H9 (cell line): ENCODE results near the gene ZNF75A. TPM values are rescaled to one million over a fixed set of nuclear protein-coding genes. Genes with fewer than 3 reads are reported as not detected.

Source experiments
- DNase-seq: peaks from one replicate; pipeline ENCODE4 v3.0.0-alpha.2; 2017
- H2AFZ ChIP-seq: one replicate; pipeline ENCODE4 v1.6.1; 2013; ENCODE audit warnings: mild to moderate bottlenecking, low read length, control low read depth, moderate library complexity
- H2AK5ac ChIP-seq: 2 replicates; pipeline ENCODE4 v1.6.1; 2013; ENCODE audit warnings: low read length, control low read depth, mixed read lengths; ENCODE audit not compliant: insufficient read length
- H2BK120ac ChIP-seq: one replicate; pipeline ENCODE4 v1.6.1; 2013; ENCODE audit warnings: low read depth, mild to moderate bottlenecking, low read length, control low read depth, inconsistent platforms; ENCODE audit not compliant: poor library complexity, severe bottlenecking
- H2BK12ac ChIP-seq: 2 replicates; pipeline ENCODE4 v1.6.1; 2013; ENCODE audit warnings: low read length, control low read depth, mixed read lengths, low read depth; ENCODE audit not compliant: insufficient read length
- H2BK15ac ChIP-seq: 2 replicates; pipeline ENCODE4 v1.6.1; 2013; ENCODE audit warnings: low read depth, low read length, control low read depth
- H2BK20ac ChIP-seq: one replicate; pipeline ENCODE4 v1.6.1; 2013; ENCODE audit warnings: low read depth, mild to moderate bottlenecking, low read length, control low read depth, inconsistent platforms; ENCODE audit not compliant: poor library complexity, severe bottlenecking
- H2BK5ac ChIP-seq: 2 replicates; pipeline ENCODE4 v1.6.1; 2013; ENCODE audit warnings: low read length, control low read depth, mixed read lengths; ENCODE audit not compliant: insufficient read length
- H3K14ac ChIP-seq: 2 replicates; pipeline ENCODE4 v1.6.1; 2013; ENCODE audit warnings: low read length, control low read depth; ENCODE audit not compliant: insufficient read depth
- H3K18ac ChIP-seq: 2 replicates; pipeline ENCODE4 v1.6.1; 2013; ENCODE audit warnings: low read depth, mild to moderate bottlenecking, mixed read lengths, low read length, control low read depth; ENCODE audit not compliant: insufficient read length
- H3K23ac ChIP-seq: 2 replicates; pipeline ENCODE4 v1.6.1; 2013; ENCODE audit warnings: low read length, control low read depth, mixed read lengths, low read depth; ENCODE audit not compliant: insufficient read length
- H3K23me2 ChIP-seq: 2 replicates; pipeline ENCODE4 v1.6.1; 2013; ENCODE audit warnings: low read depth, mild to moderate bottlenecking, mixed read lengths, low read length, control low read depth; ENCODE audit not compliant: insufficient read length, poor library complexity, severe bottlenecking
- H3K27ac ChIP-seq: 2 replicates; pipeline ENCODE4 v1.5.1; 2013; ENCODE audit warnings: low read length, control low read depth, mixed read lengths, low read depth; ENCODE audit not compliant: insufficient read length
- H3K27me3 ChIP-seq: 2 replicates; pipeline ENCODE4 v1.6.1; 2013; ENCODE audit warnings: low read length, control low read depth, inconsistent platforms; ENCODE audit not compliant: insufficient read depth
- H3K4ac ChIP-seq: 2 replicates; pipeline ENCODE4 v1.6.1; 2013; ENCODE audit warnings: low read depth, mild to moderate bottlenecking, control low read depth, inconsistent platforms, low read length, moderate library complexity
- H3K4me1 ChIP-seq: 2 replicates; pipeline ENCODE4 v1.6.1; 2013; ENCODE audit warnings: low read length, control low read depth, inconsistent platforms; ENCODE audit not compliant: insufficient read depth
- H3K4me2 ChIP-seq: 2 replicates; pipeline ENCODE4 v1.6.1; 2013; ENCODE audit warnings: low read length, control low read depth, mixed read lengths; ENCODE audit not compliant: insufficient read length, insufficient read depth
- H3K56ac ChIP-seq: 2 replicates; pipeline ENCODE4 v1.6.1; 2013; ENCODE audit warnings: low read depth, mild to moderate bottlenecking, mixed read lengths, low read length, control low read depth; ENCODE audit not compliant: insufficient read length
- H3K79me1 ChIP-seq: 2 replicates; pipeline ENCODE4 v1.6.1; 2013; ENCODE audit warnings: low read depth, mild to moderate bottlenecking, moderate library complexity, low read length, control low read depth, inconsistent platforms; ENCODE audit not compliant: insufficient read depth, poor library complexity, severe bottlenecking
- H3K79me2 ChIP-seq: 2 replicates; pipeline ENCODE4 v1.6.1; 2013; ENCODE audit warnings: low read length, control low read depth, inconsistent platforms; ENCODE audit not compliant: insufficient read depth
- H3K9ac ChIP-seq: 2 replicates; pipeline ENCODE4 v1.6.1; 2013; ENCODE audit warnings: low read length, control low read depth, mixed read lengths; ENCODE audit not compliant: insufficient read length; ENCODE audit errors: extremely low read depth
- H3K9me3 ChIP-seq: one replicate; pipeline ENCODE4 v1.6.1; 2013; ENCODE audit warnings: low read depth, low read length, inconsistent platforms; ENCODE audit not compliant: control insufficient read depth
- H3T11ph ChIP-seq: one replicate; pipeline ENCODE4 v1.6.1; 2013; ENCODE audit warnings: mild to moderate bottlenecking, low read length, control low read depth, inconsistent platforms
- H4K20me1 ChIP-seq: one replicate; pipeline ENCODE4 v1.6.1; 2013; ENCODE audit not compliant: control insufficient read depth, insufficient read length, insufficient read depth
- H4K5ac ChIP-seq: 2 replicates; pipeline ENCODE4 v1.6.1; 2013; ENCODE audit warnings: low read depth, mild to moderate bottlenecking, mixed read lengths, low read length, control low read depth; ENCODE audit not compliant: insufficient read length
- H4K8ac ChIP-seq: replicated peaks from 2 replicates; pipeline ENCODE4 v1.6.1; 2013; ENCODE audit warnings: low read length, control low read depth, mixed read lengths, low read depth; ENCODE audit not compliant: insufficient read length
- H4K91ac ChIP-seq: 2 replicates; pipeline ENCODE4 v1.6.1; 2013; ENCODE audit warnings: low read depth, mild to moderate bottlenecking, moderate library complexity, mixed read lengths, low read length, control low read depth; ENCODE audit not compliant: insufficient read length
- H3K27ac Mint-ChIP-seq, 3 experiments: 2 replicates in 2 of 3; 3 replicates in 1 of 3; pipeline ENCODE4 v1.8.0; 2020 to 2021; ENCODE audit warnings: mixed read lengths in 3 of 3, mild to moderate bottlenecking in 1 of 3, moderate library complexity in 1 of 3
- H3K27me3 Mint-ChIP-seq: 2 replicates; pipeline ENCODE4 v1.8.0; 2021; ENCODE audit warnings: low read depth, mild to moderate bottlenecking, moderate library complexity, mixed read lengths
- H3K36me3 Mint-ChIP-seq, 3 experiments: 2 replicates in 2 of 3; 3 replicates in 1 of 3; pipeline ENCODE4 v1.8.0; 2020 to 2021; ENCODE audit warnings: low read depth in 3 of 3, mixed read lengths in 3 of 3; ENCODE audit not compliant: insufficient read depth in 1 of 3
- H3K4me1 Mint-ChIP-seq, 2 experiments: 2 replicates each; pipeline ENCODE4 v1.8.0; 2020; ENCODE audit warnings: mixed read lengths in 2 of 2
- H3K4me3 Mint-ChIP-seq, 2 experiments: 2 replicates in 1 of 2; 3 replicates in 1 of 2; pipeline ENCODE4 v1.8.0; 2020 to 2021; ENCODE audit warnings: mild to moderate bottlenecking in 2 of 2, mixed read lengths in 2 of 2, moderate library complexity in 1 of 2
- H3K9me3 Mint-ChIP-seq, 2 experiments: 2 replicates in 1 of 2; 3 replicates in 1 of 2; pipeline ENCODE4 v1.8.0; 2020; ENCODE audit warnings: mild to moderate bottlenecking in 2 of 2, mixed read lengths in 2 of 2, moderate library complexity in 1 of 2
- CTCF ChIP-seq: fragments of 200-600 bp; sonication (generic); conservative IDR thresholded peaks from 3 replicates; pipeline ENCODE4 v1.8.0; 2021; ENCODE audit warnings: antibody characterized with exemption, mild to moderate bottlenecking
- WGBS: extraction: QIAGEN DNeasy Blood & Tissue Kit; methylation state at CpG from one replicate; pipeline ENCODE4 v1.1.7; 2013; ENCODE audit warnings: missing lambda C conversion rate, low lambda C conversion rate, mixed read lengths; ENCODE audit not compliant: insufficient read length; ENCODE audit errors: extremely low coverage; 5-methylcytosine and 5-hydroxymethylcytosine counted together
- total RNA-seq: library from RNA; stranded (reverse); gene quantifications from 2 replicates; pipeline ENCODE4 v1.2.1, GENCODE V29; 2021

Gene ZNF75A
- total RNA-seq, 1 experiment from 2014 or later, result 42.4 TPM

- no peaks in the 10 kb centered on the region for H3K79me2 ChIP-seq
- Mint-ChIP-seq H3K4me1 (0 out of 4 replicates have a peak, but pooled peaks cover 0 to 1% of the 10 kb centered on the region in 2 experiments), H3K9me3 (peaks cover 5 to 20% of the 10 kb centered on the region in 2 experiments; a peak in 4 of 5 replicates), H3K36me3 (no peaks in the 10 kb centered on the region; a peak in 1 of 7 replicates), H3K27me3 (peaks cover 29% of the 10 kb centered on the region), H3K4me3 (no peak overlapping the region), H3K27ac (no peak overlapping the region)
- no peaks in the 10 kb centered on the region for H4K20me1 ChIP-seq
- no peak overlapping the region for H2AK5ac ChIP-seq
- H2BK5ac ChIP-seq, result no peak overlapping the region
- no peak overlapping the region for H3K23ac ChIP-seq
- no peak overlapping the region for H4K91ac ChIP-seq
- no peak overlapping the region for H3K14ac ChIP-seq
- no peak overlapping the region for H3K4ac ChIP-seq
- H2BK12ac ChIP-seq, result no peak overlapping the region
- no peak for DNase-seq
- H2BK20ac ChIP-seq, result no peak overlapping the region
- H3K9ac ChIP-seq, result no peak overlapping the region
- no peak overlapping the region for H3K4me2 ChIP-seq
- no peak overlapping the region for H4K5ac ChIP-seq
- H2BK120ac ChIP-seq, result no peak overlapping the region
- no peak overlapping the region for H3K27ac ChIP-seq
- no peak overlapping the region for H2AFZ ChIP-seq
- H2BK15ac ChIP-seq, result no peak overlapping the region
- H3K4me1 ChIP-seq, result no peaks in the 10 kb centered on the region
- no peak overlapping the region for H3T11ph ChIP-seq
- H3K79me1 ChIP-seq, result no peaks in the 10 kb centered on the region
- H3K23me2 ChIP-seq, result no peaks in the 10 kb centered on the region
- no CpG with 5 or more reads among the region's 5 CpGs for WGBS
- H3K56ac ChIP-seq, result no peak overlapping the region
- no peaks in the 10 kb centered on the region for H3K9me3 ChIP-seq
- no peak overlapping the region for H4K8ac ChIP-seq
- no peaks in the 10 kb centered on the region for H3K27me3 ChIP-seq
- no peak overlapping the region for H3K18ac ChIP-seq
- TF ChIP-seq CTCF, result no peak
These were observed 28.6 kb upstream of the ZNF75A start for GRCh38 chr16:3276679-3277078.
